HepG2 (cell line): ENCODE measurements around the gene ACSS3. TPM values are rescaled to one million over a fixed set of nuclear protein-coding genes. Genes with fewer than 3 reads are reported as not detected.

Source experiments
- ATAC-seq: fragments of 200-7000 bp; cut with Tn5 transposase; 3 replicates; pipeline ENCODE4 v1.9.1; 2020; ENCODE audit warnings: mild to moderate bottlenecking, moderate library complexity
- BruUV-seq: library from RNA; stranded (reverse); fragments of 400-500 nt; replicated peaks from 2 replicates; lab custom pipeline; 2021; lab: Mats Ljungman, UMichigan
- CTCF ChIA-PET: fragments of 300-600 bp; formaldehyde crosslinking; extraction: SDS; loops from one replicate; lab custom pipeline; 2021; ENCODE audit warnings: low total read pairs, inconsistent platforms, low intra/inter-chr PET ratio; lab: Yijun Ruan, JAX
- POLR2A ChIA-PET: fragments of 350-600 bp; sonication (Branson Sonifier 250); formaldehyde crosslinking; loops from one replicate; lab custom pipeline; 2020; ENCODE audit warnings: antibody characterized with exemption, inconsistent platforms; lab: Yijun Ruan, JAX
- DNase-seq: peaks from one replicate; pipeline ENCODE4 v3.0.0-alpha.2; 2015; ENCODE audit warnings: low spot score
- FAIRE-seq: peaks from 3 replicates; lab custom pipeline; 2011; peaks lifted over from hg19 to GRCh38; lab: Jason Lieb, UNC
- H2AFZ ChIP-seq: one replicate; pipeline ENCODE4 v1.6.1; 2011; ENCODE audit warnings: low read length, inconsistent platforms
- H3K27ac ChIP-seq: fragments of 300-600 bp; 3 replicates; pipeline ENCODE4 v1.8.0; 2011; ENCODE audit warnings: mixed run types, mild to moderate bottlenecking, mixed read lengths, low read length, inconsistent platforms; ENCODE audit not compliant: insufficient read depth; ENCODE audit errors: extremely low read length
- H3K27me3 ChIP-seq, 2 experiments: fragments of 200-600 bp in 1 of 2; 2 replicates in 1 of 2; 3 replicates in 1 of 2; pipeline versions ENCODE4 v1.6.0 to v1.8.0; 2011; ENCODE audit warnings: low read length in 2 of 2, mild to moderate bottlenecking in 2 of 2, moderate library complexity in 2 of 2, inconsistent platforms in 1 of 2; ENCODE audit not compliant: insufficient read depth in 2 of 2, control insufficient read depth in 1 of 2
- H3K36me3 ChIP-seq, 2 experiments: fragments of 200-600 bp in 1 of 2; replicated peaks in 1 of 2; 2 replicates in 1 of 2; 3 replicates in 1 of 2; pipeline versions ENCODE4 v1.5.1 to v1.8.0; 2011; ENCODE audit warnings: low read length in 2 of 2, inconsistent platforms in 1 of 2; ENCODE audit not compliant: insufficient read depth in 2 of 2, control insufficient read depth in 1 of 2
- H3K4me1 ChIP-seq: 2 replicates; pipeline ENCODE4 v1.5.1; 2012; ENCODE audit warnings: low read length, inconsistent platforms; ENCODE audit not compliant: insufficient read depth
- H3K4me2 ChIP-seq: 2 replicates; pipeline ENCODE4 v1.6.0; 2011; ENCODE audit warnings: low read depth, low read length, inconsistent platforms
- H3K4me3 ChIP-seq, 3 experiments: fragments of 200-600 bp in 1 of 3; sonication (generic), shearing (Covaris generic) in 1 of 3; replicated peaks in 1 of 3; 2 replicates each; pipeline ENCODE4 v1.5.1; 2011 to 2016; ENCODE audit warnings: low read length in 3 of 3, inconsistent platforms in 2 of 3, low read depth in 2 of 3, mild to moderate bottlenecking in 2 of 3, control low read depth in 1 of 3, mixed read lengths in 1 of 3; ENCODE audit not compliant: insufficient read depth in 1 of 3
- H3K79me2 ChIP-seq: one replicate; pipeline ENCODE4 v1.6.1; 2011; ENCODE audit warnings: low read length, inconsistent platforms; ENCODE audit not compliant: insufficient read depth
- H3K9ac ChIP-seq: 2 replicates; pipeline ENCODE4 v1.6.0; 2011; ENCODE audit warnings: mild to moderate bottlenecking, low read depth, low read length, inconsistent platforms; ENCODE audit not compliant: insufficient read depth
- H3K9me3 ChIP-seq: 2 replicates; pipeline ENCODE4 v1.5.1; 2012; ENCODE audit warnings: mild to moderate bottlenecking, low read length
- H4K20me1 ChIP-seq: 2 replicates; pipeline ENCODE4 v1.6.0; 2011; ENCODE audit warnings: inconsistent platforms, mild to moderate bottlenecking, low read length, moderate library complexity; ENCODE audit not compliant: insufficient read depth
- ATF3 ChIP-seq: sonication (generic); formaldehyde crosslinking; IDR thresholded peaks from 2 replicates; pipeline ENCODE4 v1.4.0; 2020; ENCODE audit warnings: missing genetic modification reagents
- FOXA1 ChIP-seq, 2 experiments: fragments of 450-650 bp in 1 of 2; sonication (generic) in 1 of 2; formaldehyde crosslinking in 1 of 2; IDR thresholded peaks; 2 replicates each; pipeline versions ENCODE4 v1.4.0 to v1.6.1; 2016 to 2020; ENCODE audit warnings: missing genetic modification reagents in 1 of 2
- KAT7 ChIP-seq: IDR thresholded peaks from 2 replicates; pipeline ENCODE4 v1.6.1; 2018; ENCODE audit warnings: borderline replicate concordance, missing compliant biosample characterization
- RBM22 ChIP-seq: fragments of 200-400 bp; formaldehyde crosslinking; optimal IDR thresholded peaks from 2 replicates; pipeline ENCODE3; 2017; ENCODE audit warnings: mild to moderate bottlenecking, low read length, moderate library complexity
- TCF7 ChIP-seq: sonication (generic); IDR thresholded peaks from 2 replicates; pipeline ENCODE4 v1.6.1; 2016; ENCODE audit warnings: antibody characterized with exemption, low read depth
- ZBTB3 ChIP-seq: sonication (generic); formaldehyde crosslinking; IDR thresholded peaks from 2 replicates; pipeline ENCODE4 v1.4.0; 2020; ENCODE audit warnings: low read depth, mild to moderate bottlenecking, moderate library complexity, missing genetic modification reagents, borderline replicate concordance
- ZNF280D ChIP-seq: sonication (generic); formaldehyde crosslinking; IDR thresholded peaks from 2 replicates; pipeline ENCODE4 v1.5.1; 2020; ENCODE audit warnings: mild to moderate bottlenecking, missing genetic modification reagents
- ZNF335 ChIP-seq: sonication (generic); formaldehyde crosslinking; IDR thresholded peaks from 2 replicates; pipeline ENCODE4 v1.4.0; 2020; ENCODE audit warnings: missing genetic modification reagents
- ZNF646 ChIP-seq: sonication (generic); formaldehyde crosslinking; IDR thresholded peaks from 2 replicates; pipeline ENCODE4 v1.9.0; 2021; ENCODE audit warnings: mild to moderate bottlenecking, missing genetic modification reagents
- ZNF768 ChIP-seq: sonication (generic); formaldehyde crosslinking; IDR thresholded peaks from 2 replicates; pipeline ENCODE4 v1.4.0; 2020; ENCODE audit warnings: missing genetic modification reagents
- WGBS: methylation state at CpG from one replicate; pipeline ENCODE4 v1.1.6; 2017; ENCODE audit warnings: low lambda C conversion rate; 5-methylcytosine and 5-hydroxymethylcytosine counted together
- in situ Hi-C: cut with HindIII; loops from 2 replicates; pipeline ENCODE4 v1.10.0; 2017; ENCODE audit warnings: low pct_unique_long_range_greater_than_20kb; ENCODE audit not compliant: extremely low pct_ligation_motif_present
- intact Hi-C: fragments of 100-400 bp; cut with micrococcal nuclease; formaldehyde crosslinking; loops from one replicate; pipeline ENCODE4 v1.10.0; 2022; ENCODE audit not compliant: unreplicated experiment
- polyA plus RNA-seq, 8 experiments: library from polyadenylated mRNA; depleted of rRNA in 3 of 8; stranded (reverse) in 7 of 8; unstranded in 1 of 8; fragments of >200 nt; fragmentation: Illumina TruSeq in 4 of 8; extraction: Trizol in 4 of 8; gene quantifications; 2 replicates each; pipeline versions ENCODE4 v1.2.1 to v1.2.3, GENCODE V29; 2011 to 2016; ENCODE audit warnings: low read depth in 4 of 8, missing spikeins in 1 of 8, mixed read lengths in 1 of 8; ENCODE audit not compliant: insufficient read depth in 1 of 8
- total RNA-seq, 5 experiments: library from RNA; depleted of rRNA; stranded (reverse); fragments of >200 nt; fragmentation: Illumina TruSeq; extraction: Trizol; gene quantifications; 2 replicates each; pipeline ENCODE4 v1.2.3, GENCODE V29; 2016; ENCODE audit warnings: low read depth in 1 of 5

Gene ACSS3
- total and polyA plus RNA-seq, 2 of the 13 experiments (the other 11 are each of a cell fraction or from before 2014, with no cell fraction given), result 79.5 to 86.3 TPM

GRCh38 chr12:81079280-81080076, 1.6 kb downstream of the ACSS3 start:
- BruUV-seq, result no TSS peak
- Histone ChIP-seq H3K4me1 (peaks cover 77% of the 10 kb centered on the region), H2AFZ (no peak overlapping the region), H4K20me1 (no peaks in the 10 kb centered on the region), H3K4me3 (peak overlapping the region; percentile 65 to 94 (median 85)), H3K79me2 (peaks cover 67% of the 10 kb centered on the region), H3K27me3 (no peaks in the 10 kb centered on the region; a peak in 1 of 5 replicates), H3K36me3 (no peaks in the 10 kb centered on the region), H3K4me2 (peak overlapping the region; percentile 90), H3K9ac (peak overlapping the region; percentile 86), H3K9me3 (no peaks in the 10 kb centered on the region), H3K27ac (peak overlapping the region; percentile 81)
- ATAC-seq, result peak; percentile 6
- intact Hi-C loops, result loop anchor here (1.0 to 5.0 kb wide), 5 partner anchors 42 to 143 kb away; partner anchors contain the start of gene LIN7A
- peak; percentile 49 for FAIRE-seq
- CTCF ChIA-PET, result no interaction called here
- WGBS, result 5% methylated on average over 2 of the region's 2 CpGs
- in situ Hi-C loops, result loop anchor here (5.0 to 10.0 kb wide), 2 partner anchors 63 to 145 kb away; partner anchors contain the start of gene LIN7A
- DNase-seq, result peak; percentile 66
- POLR2A ChIA-PET, result interaction anchor here (0.7 to 3.5 kb wide), 11 partner anchors 9 to 145 kb away, joined by 3 to 19 read pairs (median 6); partner anchors contain the start of gene LIN7A
- TF ChIP-seq KAT7 (no peak), FOXA1 (IDR thresholded peaks at IDR 0.05) (no peak), FOXA1 (CRISPR knock-in tag; IDR thresholded peaks at IDR 0.05) (peak; percentile 47; the same call in 1 of the 2 replicates), ZNF768 (CRISPR knock-in tag) (peak; percentile 29; the same call in 1 of the 2 replicates), ZNF335 (CRISPR knock-in tag) (0 out of 2 replicates have a peak, but pooled peaks have one; percentile 1), TCF7 (peak; percentile 28; the same call in 1 of the 2 replicates), ATF3 (CRISPR knock-in tag) (peak; percentile 68; the same call in 1 of the 2 replicates), ZNF646 (CRISPR knock-in tag) (no peak), ZNF280D (0 out of 2 replicates have a peak, but pooled peaks have one; percentile 33), RBM22 (peak; percentile 70), ZBTB3 (CRISPR knock-in tag) (no peak)
